HEK293 (cell line): ENCODE results near the gene GAL3ST2.
"Not testable (repeated sequence)": the region's sequence is repeated elsewhere in the genome, so short reads cannot be mapped to it uniquely, and the experiment has no call there.

ENCODE experiments used
- CTCF ChIA-PET: fragments of 350-600 bp; formaldehyde crosslinking; extraction: SDS; loops from one replicate; lab custom pipeline; 2021; ENCODE audit warnings: antibody characterized with exemption; lab: Yijun Ruan, JAX
- POLR2A ChIA-PET: fragments of 300-600 bp; formaldehyde crosslinking; extraction: SDS; loops from one replicate; lab custom pipeline; 2020; ENCODE audit warnings: antibody characterized with exemption, inconsistent platforms; lab: Yijun Ruan, JAX
- H3K27ac ChIP-seq: fragments of 200-500 bp; sonication (Bioruptor generic); 2 replicates; pipeline ENCODE4 v1.5.1; 2014; ENCODE audit warnings: low read depth, low read length, control low read depth, inconsistent platforms; ENCODE audit errors: extremely low read depth
- H3K36me3 ChIP-seq, 2 experiments: fragments of 200-500 bp in 1 of 2; sonication (Bioruptor generic) in 1 of 2; 1 replicate in 1 of 2; 2 replicates in 1 of 2; pipeline ENCODE4 v1.5.1; 2014 to 2017; ENCODE audit warnings: inconsistent platforms in 2 of 2, low read length in 2 of 2; ENCODE audit not compliant: control insufficient read depth in 2 of 2, insufficient read depth in 1 of 2
- H3K4me1 ChIP-seq: fragments of 200-500 bp; sonication (Bioruptor generic); 2 replicates; pipeline ENCODE4 v1.5.1; 2014; ENCODE audit warnings: mild to moderate bottlenecking, low read length, inconsistent platforms; ENCODE audit not compliant: control insufficient read depth, insufficient read depth
- H3K4me3 ChIP-seq: 2 replicates; pipeline ENCODE4 v1.5.1; 2011; ENCODE audit warnings: low read depth, mild to moderate bottlenecking, control low read depth, low read length, moderate library complexity
- H3K9me3 ChIP-seq: fragments of 200-500 bp; sonication (Bioruptor generic); 2 replicates; pipeline ENCODE4 v1.5.1; 2014; ENCODE audit warnings: low read depth, low read length, inconsistent platforms; ENCODE audit not compliant: control insufficient read depth, insufficient read depth
- SP2 ChIP-seq: fragments of 450-650 bp; formaldehyde crosslinking; IDR thresholded peaks from 2 replicates; pipeline ENCODE4 v1.5.1; 2016; ENCODE audit warnings: missing biosample characterization, missing genetic modification characterization
- ZBTB11 ChIP-seq: fragments of 450-650 bp; formaldehyde crosslinking; conservative IDR thresholded peaks from 2 replicates; pipeline ENCODE4 v1.5.1; 2016; ENCODE audit warnings: low read depth, missing biosample characterization, missing genetic modification characterization
- ZBTB48 ChIP-seq: fragments of 450-650 bp; formaldehyde crosslinking; IDR thresholded peaks from 2 replicates; pipeline ENCODE4 v1.5.1; 2016; ENCODE audit warnings: missing biosample characterization, missing genetic modification characterization
- ZFHX2 ChIP-seq: fragments of 450-650 bp; formaldehyde crosslinking; conservative IDR thresholded peaks from 2 replicates; pipeline ENCODE4 v1.5.1; 2016; ENCODE audit warnings: missing biosample characterization, missing genetic modification characterization
- ZFP41 ChIP-seq: fragments of 450-650 bp; formaldehyde crosslinking; IDR thresholded peaks from 2 replicates; pipeline ENCODE4 v1.5.1; 2016; ENCODE audit warnings: missing biosample characterization, missing genetic modification characterization, borderline replicate concordance
- ZNF114 ChIP-seq: fragments of 450-650 bp; formaldehyde crosslinking; IDR thresholded peaks from 2 replicates; pipeline ENCODE4 v1.5.0; 2017; ENCODE audit warnings: missing biosample characterization, missing genetic modification characterization
- ZNF133 ChIP-seq: fragments of 450-650 bp; formaldehyde crosslinking; IDR thresholded peaks from 2 replicates; pipeline ENCODE4 v1.5.1; 2016; ENCODE audit warnings: missing biosample characterization, missing genetic modification characterization
- ZNF16 ChIP-seq: fragments of 450-650 bp; formaldehyde crosslinking; IDR thresholded peaks from 2 replicates; pipeline ENCODE4 v1.5.1; 2016; ENCODE audit warnings: low read depth, missing biosample characterization, missing genetic modification characterization
- ZNF19 ChIP-seq: fragments of 450-650 bp; formaldehyde crosslinking; IDR thresholded peaks from 2 replicates; pipeline ENCODE4; 2016; ENCODE audit warnings: missing biosample characterization, missing genetic modification characterization, low read depth
- ZNF2 ChIP-seq: fragments of 450-650 bp; formaldehyde crosslinking; IDR thresholded peaks from 2 replicates; pipeline ENCODE4 v1.5.1; 2016; ENCODE audit warnings: missing biosample characterization, missing genetic modification characterization
- ZNF335 ChIP-seq: fragments of 450-650 bp; formaldehyde crosslinking; conservative IDR thresholded peaks from 2 replicates; pipeline ENCODE4 v1.5.1; 2016; ENCODE audit warnings: missing biosample characterization, missing genetic modification characterization
- ZNF423 ChIP-seq: fragments of 450-650 bp; formaldehyde crosslinking; IDR thresholded peaks from 2 replicates; pipeline ENCODE4 v1.5.1; 2016; ENCODE audit warnings: missing biosample characterization, missing genetic modification characterization
- ZNF513 ChIP-seq: fragments of 450-650 bp; IDR thresholded peaks from 2 replicates; pipeline ENCODE4 v1.5.1; 2018; ENCODE audit warnings: missing biosample characterization, missing genetic modification characterization
- ZNF600 ChIP-seq: fragments of 450-650 bp; formaldehyde crosslinking; IDR thresholded peaks from 2 replicates; pipeline ENCODE4 v1.5.1; 2016; ENCODE audit warnings: missing biosample characterization, missing genetic modification characterization
- ZNF621 ChIP-seq: fragments of 450-650 bp; formaldehyde crosslinking; IDR thresholded peaks from 2 replicates; pipeline ENCODE4 v1.5.1; 2017; ENCODE audit warnings: missing biosample characterization, missing genetic modification characterization
- ZNF704 ChIP-seq: fragments of 450-650 bp; formaldehyde crosslinking; IDR thresholded peaks from 2 replicates; pipeline ENCODE4 v1.5.1; 2016; ENCODE audit warnings: missing biosample characterization, missing genetic modification characterization
- ZNF76 ChIP-seq: fragments of 450-650 bp; formaldehyde crosslinking; IDR thresholded peaks from 2 replicates; pipeline ENCODE4; 2016; ENCODE audit warnings: low read depth, missing biosample characterization, missing genetic modification characterization, borderline replicate concordance
- ZNF777 ChIP-seq: fragments of 450-650 bp; formaldehyde crosslinking; IDR thresholded peaks from 2 replicates; pipeline ENCODE4 v1.5.1; 2017; ENCODE audit warnings: missing biosample characterization, missing genetic modification characterization, borderline replicate concordance
- ZNF785 ChIP-seq: fragments of 450-650 bp; formaldehyde crosslinking; IDR thresholded peaks from 2 replicates; pipeline ENCODE4 v1.5.1; 2016; ENCODE audit warnings: missing biosample characterization, missing genetic modification characterization
- ZSCAN4 ChIP-seq: fragments of 450-650 bp; formaldehyde crosslinking; IDR thresholded peaks from 2 replicates; pipeline ENCODE4 v1.5.1; 2017; ENCODE audit warnings: missing biosample characterization, missing genetic modification characterization
- TF ChIP-seq, protein P1 (sequence below): fragments of 450-650 bp; formaldehyde crosslinking; IDR thresholded peaks from 2 replicates; pipeline ENCODE4 v1.5.1; 2016; ENCODE audit warnings: missing biosample characterization, missing genetic modification characterization

Gene GAL3ST2

GRCh38 chr2:241818229-241818942, 41.8 kb downstream of the GAL3ST2 start:
- no peak for TF ChIP-seq ZNF777
- TF ChIP-seq ZFHX2 (tag by site-specific recombination), result no peak
- no peak for TF ChIP-seq ZNF114 (tag by site-specific recombination)
- TF ChIP-seq ZNF600 (tag by site-specific recombination), result no peak
- TF ChIP-seq ZNF335 (tag by site-specific recombination), result no peak
- CTCF ChIA-PET, result no interaction called here
- no peaks in the 10 kb centered on the region for H3K4me1 ChIP-seq
- H3K36me3 ChIP-seq, result no peaks in the 10 kb centered on the region
- no peak overlapping the region for H3K4me3 ChIP-seq
- no peak overlapping the region for H3K27ac ChIP-seq
- POLR2A ChIA-PET, result interaction anchor here (0.7 kb wide), 1 partner anchor 477 kb away, joined by 3 read pairs; no protein-coding TSS in a partner anchor
- no peaks in the 10 kb centered on the region for H3K9me3 ChIP-seq

DNA sequence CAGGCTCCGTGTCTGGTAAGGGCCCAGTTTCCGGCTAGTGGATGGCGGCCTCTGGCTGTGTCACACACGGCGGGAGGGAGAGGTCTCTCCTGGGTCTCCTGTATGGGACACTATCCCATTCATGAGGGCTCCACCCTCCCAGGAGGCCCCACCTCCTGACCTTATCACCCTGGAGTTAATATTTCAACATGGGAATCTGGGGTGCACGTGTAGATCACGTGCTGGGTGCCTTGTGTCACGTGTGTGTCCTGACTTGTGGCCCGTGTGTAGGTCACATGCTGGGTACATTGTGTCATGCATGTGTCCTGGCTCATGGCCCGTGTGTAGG, 42.3 kb downstream of the GAL3ST2 start:
- POLR2A ChIA-PET, result no interaction called here
- H3K9me3 ChIP-seq, result no peaks in the 10 kb centered on the region

GRCh38 chr2:241819947-241820624, 43.5 kb downstream of the GAL3ST2 start:
- CTCF ChIA-PET, H3K9me3 ChIP-seq, H3K27ac ChIP-seq, H3K36me3 ChIP-seq, POLR2A ChIA-PET, H3K4me1 ChIP-seq, H3K4me3 ChIP-seq: not testable (repeated sequence)

More for the DNA sequence above, 42.3 kb downstream of the GAL3ST2 start:
- TF ChIP-seq ZBTB48 (tag by site-specific recombination) (no peak), ZNF513 (tag by site-specific recombination) (no peak), ZFP41 (no peak), ZNF621 (no peak), ZNF16 (no peak), ZBTB11 (tag by site-specific recombination) (no peak), ZSCAN4 (tag by site-specific recombination) (no peak), ZNF19 (tag by site-specific recombination) (no peak), ZNF133 (tag by site-specific recombination) (no peak), ZNF423 (tag by site-specific recombination) (no peak), ZNF2 (tag by site-specific recombination) (no peak), SP2 (tag by site-specific recombination) (no peak), ZNF785 (tag by site-specific recombination) (no peak), ZNF76 (tag by site-specific recombination) (no peak), ZNF704 (no peak)
- TF ChIP-seq, protein P1, sequence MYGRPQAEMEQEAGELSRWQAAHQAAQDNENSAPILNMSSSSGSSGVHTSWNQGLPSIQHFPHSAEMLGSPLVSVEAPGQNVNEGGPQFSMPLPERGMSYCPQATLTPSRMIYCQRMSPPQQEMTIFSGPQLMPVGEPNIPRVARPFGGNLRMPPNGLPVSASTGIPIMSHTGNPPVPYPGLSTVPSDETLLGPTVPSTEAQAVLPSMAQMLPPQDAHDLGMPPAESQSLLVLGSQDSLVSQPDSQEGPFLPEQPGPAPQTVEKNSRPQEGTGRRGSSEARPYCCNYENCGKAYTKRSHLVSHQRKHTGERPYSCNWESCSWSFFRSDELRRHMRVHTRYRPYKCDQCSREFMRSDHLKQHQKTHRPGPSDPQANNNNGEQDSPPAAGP, result no peak
- TF ChIP-seq, all 188 proteins: peak for 0
- no peak overlapping the region for H3K4me3 ChIP-seq
- H3K36me3 ChIP-seq, result no peaks in the 10 kb centered on the region
- CTCF ChIA-PET, result no interaction called here
- no peaks in the 10 kb centered on the region for H3K4me1 ChIP-seq
- no peak overlapping the region for H3K27ac ChIP-seq
